Parathyroid adenoma (tissue), 2 donors: ENCODE results near the gene CAPN8.

Experiments
- H2AFZ ChIP-seq: fragments of 300-600 bp; sonication (generic); one replicate; pipeline ENCODE4 v1.7.0; 2017; ENCODE audit warnings: antibody characterized with exemption, mild to moderate bottlenecking
- H3K27ac ChIP-seq: fragments of 300-600 bp; sonication (generic); one replicate; pipeline ENCODE4 v1.7.0; 2017
- H3K27me3 ChIP-seq: fragments of 300-600 bp; sonication (generic); one replicate; pipeline ENCODE4 v1.7.0; 2017; ENCODE audit warnings: low read length; ENCODE audit not compliant: control insufficient read depth, insufficient read depth
- H3K36me3 ChIP-seq: fragments of 300-600 bp; sonication (generic); one replicate; pipeline ENCODE4 v1.7.0; 2017; ENCODE audit warnings: low read length; ENCODE audit not compliant: control insufficient read depth, insufficient read depth
- H3K4me1 ChIP-seq: fragments of 300-600 bp; sonication (generic); one replicate; pipeline ENCODE4 v1.7.0; 2017; ENCODE audit warnings: control low read depth
- H3K4me2 ChIP-seq: fragments of 300-600 bp; sonication (generic); one replicate; pipeline ENCODE4 v1.7.0; 2017; ENCODE audit warnings: low read length
- H3K4me3 ChIP-seq: fragments of 300-600 bp; sonication (generic); one replicate; pipeline ENCODE4 v1.7.0; 2017; ENCODE audit warnings: low read depth, low read length
- H3K79me2 ChIP-seq: fragments of 300-600 bp; sonication (generic); one replicate; pipeline ENCODE4 v1.7.0; 2017; ENCODE audit warnings: control low read depth
- H3K9ac ChIP-seq: fragments of 300-600 bp; sonication (generic); one replicate; pipeline ENCODE4 v1.7.0; 2017; ENCODE audit warnings: mild to moderate bottlenecking
- H3K9me3 ChIP-seq: fragments of 300-600 bp; sonication (generic); one replicate; pipeline ENCODE4 v1.7.0; 2017; ENCODE audit warnings: low read length; ENCODE audit not compliant: control insufficient read depth
- TF ChIP-seq, protein P1 (sequence below): fragments of 300-600 bp; sonication (generic); IDR thresholded peaks from one replicate; pipeline ENCODE4 v1.7.0; 2017; ENCODE audit warnings: antibody characterized with exemption, mild to moderate bottlenecking
- donor health status: primary hyperparathyroidism.

The CAPN8 gene

DNA sequence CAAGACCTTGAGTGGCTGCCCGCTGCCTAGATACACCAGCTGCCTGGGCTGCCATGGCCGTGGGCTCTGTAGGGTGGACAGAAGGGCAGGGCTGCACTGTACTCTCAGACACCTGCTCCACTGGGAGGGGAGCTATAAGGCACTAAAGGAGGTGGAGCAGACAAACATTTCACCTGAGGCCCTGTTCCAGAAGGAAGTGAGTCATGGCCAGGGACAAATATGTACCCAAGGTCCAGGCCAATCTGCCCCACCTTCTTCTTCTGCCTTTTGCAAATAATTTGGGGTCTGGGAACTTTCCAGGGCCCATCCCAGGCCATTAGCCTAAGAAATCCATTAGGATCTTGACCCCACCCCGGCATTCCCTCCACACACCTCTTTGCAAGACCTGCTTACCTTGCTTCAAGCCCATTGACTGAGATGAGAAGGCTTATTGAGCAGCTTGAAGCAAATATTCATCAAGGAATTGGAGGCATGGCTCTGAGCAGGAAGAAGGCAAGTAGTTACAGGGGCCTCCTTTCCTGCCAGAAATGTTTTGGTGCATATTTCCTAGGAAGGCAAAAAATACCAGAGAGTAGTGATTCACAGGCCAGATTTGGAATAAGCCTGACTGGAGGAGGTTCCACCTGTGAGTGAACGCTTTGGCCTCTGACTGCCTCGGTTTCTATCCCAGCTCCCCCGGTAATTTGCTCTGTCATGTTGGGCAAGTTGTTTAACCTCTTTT lies at the start of gene CAPN8:
Gene CAPN8, minus strand, starts transcription at position 110 of the 721 bp plus-strand sequence. Its CDS starts 55 bp downstream, at position 55.
- Histone ChIP-seq H3K4me1 (no peaks in the 10 kb centered on the region), H3K36me3 (no peaks in the 10 kb centered on the region), H3K9ac (no peak within 1 kb of the TSS), H2AFZ (no peak within 1 kb of the TSS), H3K27me3 (no peaks in the 10 kb centered on the region), H3K79me2 (no peaks in the 10 kb centered on the region), H3K27ac (no peak within 1 kb of the TSS), H3K4me3 (no peak within 1 kb of the TSS), H3K9me3 (no peaks in the 10 kb centered on the region), H3K4me2 (no peak within 1 kb of the TSS)
- TF ChIP-seq, protein P1, sequence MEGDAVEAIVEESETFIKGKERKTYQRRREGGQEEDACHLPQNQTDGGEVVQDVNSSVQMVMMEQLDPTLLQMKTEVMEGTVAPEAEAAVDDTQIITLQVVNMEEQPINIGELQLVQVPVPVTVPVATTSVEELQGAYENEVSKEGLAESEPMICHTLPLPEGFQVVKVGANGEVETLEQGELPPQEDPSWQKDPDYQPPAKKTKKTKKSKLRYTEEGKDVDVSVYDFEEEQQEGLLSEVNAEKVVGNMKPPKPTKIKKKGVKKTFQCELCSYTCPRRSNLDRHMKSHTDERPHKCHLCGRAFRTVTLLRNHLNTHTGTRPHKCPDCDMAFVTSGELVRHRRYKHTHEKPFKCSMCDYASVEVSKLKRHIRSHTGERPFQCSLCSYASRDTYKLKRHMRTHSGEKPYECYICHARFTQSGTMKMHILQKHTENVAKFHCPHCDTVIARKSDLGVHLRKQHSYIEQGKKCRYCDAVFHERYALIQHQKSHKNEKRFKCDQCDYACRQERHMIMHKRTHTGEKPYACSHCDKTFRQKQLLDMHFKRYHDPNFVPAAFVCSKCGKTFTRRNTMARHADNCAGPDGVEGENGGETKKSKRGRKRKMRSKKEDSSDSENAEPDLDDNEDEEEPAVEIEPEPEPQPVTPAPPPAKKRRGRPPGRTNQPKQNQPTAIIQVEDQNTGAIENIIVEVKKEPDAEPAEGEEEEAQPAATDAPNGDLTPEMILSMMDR = no peak

DNA sequence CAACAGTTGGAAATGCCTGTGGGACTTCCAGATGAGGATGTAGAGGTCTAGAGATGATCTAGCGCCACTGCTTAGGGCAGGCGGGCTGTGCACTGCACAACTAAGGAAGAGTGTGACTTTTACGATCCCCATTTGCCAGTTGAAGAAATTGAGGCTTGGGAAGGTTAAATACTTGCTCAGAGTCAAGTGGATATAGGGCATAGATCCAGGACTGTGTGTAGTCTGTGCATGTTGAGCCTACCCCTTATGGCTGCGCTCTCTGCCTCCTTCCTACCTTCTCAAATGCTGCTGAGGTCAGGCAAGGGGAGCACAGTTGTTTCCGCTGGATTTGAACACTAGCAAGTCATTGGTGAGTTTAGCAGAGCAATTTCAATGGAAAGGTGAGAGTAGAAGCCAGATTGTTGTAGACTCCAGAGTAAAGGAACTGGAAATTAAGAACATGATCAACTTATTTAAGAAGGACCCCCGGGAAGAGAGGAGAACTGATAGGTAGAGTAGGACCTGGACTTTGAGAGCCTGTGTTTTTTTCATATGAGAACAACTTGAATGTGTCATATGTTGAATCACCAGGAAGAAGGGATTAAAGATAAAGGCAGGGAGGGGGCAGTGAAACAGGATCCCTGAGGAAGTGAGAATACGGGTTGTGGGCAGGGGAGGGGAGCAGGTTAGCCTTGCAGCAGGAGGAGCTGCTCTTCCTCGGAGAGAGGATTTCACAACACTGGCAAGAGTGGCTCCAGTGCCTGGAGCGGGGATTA lies 49.5 kb upstream of the CAPN8 start:
- no peak overlapping the region for H2AFZ ChIP-seq
- H3K4me3 ChIP-seq = peak overlapping the region; percentile 3
- no peaks in the 10 kb centered on the region for H3K27me3 ChIP-seq
- TF ChIP-seq, protein P1 = no peak
- H3K9me3 ChIP-seq = no peaks in the 10 kb centered on the region
- peak overlapping the region; percentile 3 for H3K4me2 ChIP-seq
- peaks cover 27% of the 10 kb centered on the region for H3K4me1 ChIP-seq
- H3K9ac ChIP-seq = no peak overlapping the region
- H3K36me3 ChIP-seq = no peaks in the 10 kb centered on the region
- peak overlapping the region; percentile 66 for H3K27ac ChIP-seq
- H3K79me2 ChIP-seq = no peaks in the 10 kb centered on the region

DNA sequence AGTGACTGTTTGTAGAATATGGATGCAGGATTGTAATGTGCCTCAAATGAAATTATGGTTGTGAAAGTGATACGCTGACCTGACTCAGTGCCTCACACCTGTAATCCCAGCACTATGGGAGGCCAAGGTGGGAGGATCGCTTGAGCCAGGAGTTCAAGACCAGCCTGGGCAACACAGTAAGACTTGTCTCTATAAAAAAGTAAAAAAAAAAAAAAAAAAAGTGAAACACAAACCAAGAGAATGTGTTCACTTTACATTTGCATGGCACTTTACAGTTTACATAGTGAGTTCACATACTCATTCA lies 48.9 kb upstream of the CAPN8 start:
- peak overlapping the region; percentile 86 for H3K4me2 ChIP-seq
- no peaks in the 10 kb centered on the region for H3K9me3 ChIP-seq
- TF ChIP-seq, protein P1 = no peak
- H3K4me1 ChIP-seq = peaks cover 23% of the 10 kb centered on the region
- no peaks in the 10 kb centered on the region for H3K79me2 ChIP-seq
- H3K36me3 ChIP-seq = no peaks in the 10 kb centered on the region
- H2AFZ ChIP-seq = no peak overlapping the region
- H3K4me3 ChIP-seq = no peak overlapping the region
- no peak overlapping the region for H3K9ac ChIP-seq
- no peaks in the 10 kb centered on the region for H3K27me3 ChIP-seq
- H3K27ac ChIP-seq = no peak overlapping the region

DNA sequence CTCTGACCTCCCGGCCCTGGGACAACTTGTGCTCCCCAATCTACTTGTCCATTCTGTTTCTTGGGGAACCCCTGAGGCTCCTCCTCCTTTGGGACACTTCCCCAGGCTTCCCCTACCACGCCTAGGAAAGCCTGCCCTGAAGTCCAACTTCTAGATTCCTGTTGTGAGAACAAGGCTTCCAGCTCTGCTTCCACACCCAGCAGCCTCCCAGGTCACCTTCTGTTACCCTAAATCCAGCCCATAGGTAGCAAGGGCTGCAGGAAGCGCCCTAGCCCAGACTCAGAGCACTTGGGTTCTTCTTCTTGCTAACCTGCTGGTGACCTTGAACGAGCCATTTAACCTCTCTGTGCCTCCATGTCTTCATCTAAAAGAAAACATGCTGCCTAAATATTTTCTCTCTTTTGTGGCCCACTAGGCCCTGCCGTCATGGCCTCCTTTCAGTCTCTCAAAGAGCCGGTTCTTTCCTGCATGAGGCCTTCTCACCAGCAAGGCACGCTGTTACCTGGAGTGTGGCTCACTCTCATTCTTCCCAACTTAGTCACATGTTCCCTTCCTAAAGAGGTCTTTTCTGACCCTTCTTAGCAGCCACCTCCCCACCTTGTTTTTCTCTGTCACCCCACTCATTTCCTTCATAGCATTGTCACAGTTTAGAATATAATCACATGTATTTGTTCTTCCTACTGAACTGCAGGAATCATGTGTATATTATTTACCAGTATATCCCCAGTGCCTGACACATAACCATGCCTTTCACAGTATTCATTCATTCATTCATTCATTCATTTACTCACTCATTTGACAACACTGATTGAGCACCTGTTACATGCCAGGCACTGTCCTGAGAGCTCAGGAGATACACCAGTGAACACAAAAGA lies 48.3 kb upstream of the CAPN8 start:
- Histone ChIP-seq H3K4me1 (peaks cover 23% of the 10 kb centered on the region), H3K79me2 (no peaks in the 10 kb centered on the region), H3K27ac (peak overlapping the region; percentile 78), H3K9me3 (no peaks in the 10 kb centered on the region), H3K9ac (no peak overlapping the region), H3K4me2 (peak overlapping the region; percentile 86), H3K36me3 (no peaks in the 10 kb centered on the region), H2AFZ (peak overlapping the region; percentile 68), H3K27me3 (no peaks in the 10 kb centered on the region), H3K4me3 (peak overlapping the region; percentile 73)
- TF ChIP-seq, protein P1 = no peak
